ENCODE data around the gene SORCS2. TPM values are rescaled to one million over a fixed set of nuclear protein-coding genes. Genes with fewer than 3 reads are reported as not detected.

SORCS2 gene
- total and polyA plus RNA-seq, 4 donors: 2.2 to 7.7 (median 2.5) TPM

- Histone ChIP-seq H3K4me3 (no peak overlapping the region), H3K9me3 (ENCODE audit: control insufficient read depth in 4 of 4, insufficient read depth in 3 of 4, low read length in 3 of 4) (no peaks in the 10 kb centered on the region), H3K36me3 (ENCODE audit: control insufficient read depth in 4 of 4, insufficient read depth in 4 of 4, low read length in 4 of 4) (no peaks in the 10 kb centered on the region), H3K9ac (ENCODE audit: insufficient read depth in 1 of 2, low read length in 2 of 2) (no peak overlapping the region), H3K27ac (ENCODE audit: low read depth in 1 of 2, low read length in 1 of 2) (no peak overlapping the region), H3K4me1 (ENCODE audit: control insufficient read depth in 5 of 5, insufficient read depth in 5 of 5, low read length in 5 of 5) (no peaks in the 10 kb centered on the region), H3K27me3 (ENCODE audit: control insufficient read depth in 3 of 3, insufficient read depth in 3 of 3, low read length in 2 of 3) (peaks cover 0 to 3% (median 0%) of the 10 kb centered on the region in 3 donors)
- DNase-seq (no peak), ATAC-seq (ENCODE audit: insufficient read depth, low FRiP score) (no peak)
- no peak for TF ChIP-seq CTCF (IDR thresholded peaks at IDR 0.05; ENCODE audit: control extremely low read depth, extremely low read depth)
- 49 to 62% methylated on average over 7 of the region's 7 CpGs for WGBS, 2 donors
Observed at GRCh38 chr4:7705593-7705992, 513.3 kb downstream of the SORCS2 start.

GRCh38 chr4:7708238-7708637 is 515.9 kb downstream of the SORCS2 start:
- ATAC-seq (ENCODE audit: insufficient read depth, low FRiP score): no peak
- Histone ChIP-seq H3K4me1 (ENCODE audit: control insufficient read depth in 5 of 5, insufficient read depth in 5 of 5, low read length in 5 of 5) (no peaks in the 10 kb centered on the region), H3K9ac (ENCODE audit: insufficient read depth in 1 of 2, low read length in 2 of 2) (no peak overlapping the region), H3K36me3 (ENCODE audit: control insufficient read depth in 4 of 4, insufficient read depth in 4 of 4, low read length in 4 of 4) (no peaks in the 10 kb centered on the region), H3K27ac (ENCODE audit: low read depth in 1 of 2, low read length in 1 of 2) (no peak overlapping the region), H3K9me3 (ENCODE audit: control insufficient read depth in 4 of 4, insufficient read depth in 3 of 4, low read length in 3 of 4) (no peaks in the 10 kb centered on the region), H3K27me3 (ENCODE audit: control insufficient read depth in 3 of 3, insufficient read depth in 3 of 3, low read length in 2 of 3) (no peaks in the 10 kb centered on the region), H3K4me3 (no peak overlapping the region)
- TF ChIP-seq CTCF (IDR thresholded peaks at IDR 0.05; ENCODE audit: control extremely low read depth, extremely low read depth): no peak
- DNase-seq: no peak
- 78 to 83% methylated on average over 17 of the region's 17 CpGs for WGBS, 2 donors

GRCh38 chr4:7708981-7709380 is 516.6 kb downstream of the SORCS2 start:
- DNase-seq (peak in 1 of 3 donors; percentile 17), ATAC-seq (ENCODE audit: insufficient read depth, low FRiP score) (no peak)
- no peak overlapping the region for H3K27ac ChIP-seq (ENCODE audit: low read depth in 1 of 2, low read length in 1 of 2)
- WGBS, 2 donors: 43 to 55% methylated on average over 15 of the region's 15 CpGs
- H3K9ac ChIP-seq (ENCODE audit: insufficient read depth in 1 of 2, low read length in 2 of 2): no peak overlapping the region
- no peaks in the 10 kb centered on the region for H3K4me1 ChIP-seq (ENCODE audit: control insufficient read depth in 5 of 5, insufficient read depth in 5 of 5, low read length in 5 of 5)
- H3K9me3 ChIP-seq (ENCODE audit: control insufficient read depth in 4 of 4, insufficient read depth in 3 of 4, low read length in 3 of 4): peaks cover 0 to 3% (median 0%) of the 10 kb centered on the region in 4 donors
- no peaks in the 10 kb centered on the region for H3K27me3 ChIP-seq (ENCODE audit: control insufficient read depth in 3 of 3, insufficient read depth in 3 of 3, low read length in 2 of 3)
- no peak for TF ChIP-seq CTCF (IDR thresholded peaks at IDR 0.05; ENCODE audit: control extremely low read depth, extremely low read depth)
- no peak overlapping the region for H3K4me3 ChIP-seq
- no peaks in the 10 kb centered on the region for H3K36me3 ChIP-seq (ENCODE audit: control insufficient read depth in 4 of 4, insufficient read depth in 4 of 4, low read length in 4 of 4)

- 90 to 92% methylated on average over 6 of the region's 6 CpGs for WGBS, 2 donors
- no peak for ATAC-seq (ENCODE audit: insufficient read depth, low FRiP score)
- H3K4me3 ChIP-seq: no peak overlapping the region
Observed at GRCh38 chr4:7709431-7709830, 517.1 kb downstream of the SORCS2 start.

More at GRCh38 chr4:7709431-7709830, 517.1 kb downstream of the SORCS2 start:
- Histone ChIP-seq H3K9me3 (ENCODE audit: control insufficient read depth in 4 of 4, insufficient read depth in 3 of 4, low read length in 3 of 4) (peaks cover 0 to 7% (median 0%) of the 10 kb centered on the region in 4 donors), H3K36me3 (ENCODE audit: control insufficient read depth in 4 of 4, insufficient read depth in 4 of 4, low read length in 4 of 4) (no peaks in the 10 kb centered on the region), H3K27ac (ENCODE audit: low read depth in 1 of 2, low read length in 1 of 2) (no peak overlapping the region), H3K4me1 (ENCODE audit: control insufficient read depth in 5 of 5, insufficient read depth in 5 of 5, low read length in 5 of 5) (no peaks in the 10 kb centered on the region), H3K9ac (ENCODE audit: insufficient read depth in 1 of 2, low read length in 2 of 2) (no peak overlapping the region), H3K27me3 (ENCODE audit: control insufficient read depth in 3 of 3, insufficient read depth in 3 of 3, low read length in 2 of 3) (no peaks in the 10 kb centered on the region)
- TF ChIP-seq CTCF (IDR thresholded peaks at IDR 0.05; ENCODE audit: control extremely low read depth, extremely low read depth): no peak
- DNase-seq: no peak
